CD4-positive, alpha-beta T cell treated with Interleukin-6 at 100 ng/mL for 8 hours (primary cell): Measurements from ENCODE around the gene CHST11.

Experiments
- DNase-seq: peaks from one replicate; pipeline ENCODE4 v3.0.0-alpha.2; 2020; ENCODE audit warnings: mixed read lengths, low spot score

The CHST11 gene

DNA sequence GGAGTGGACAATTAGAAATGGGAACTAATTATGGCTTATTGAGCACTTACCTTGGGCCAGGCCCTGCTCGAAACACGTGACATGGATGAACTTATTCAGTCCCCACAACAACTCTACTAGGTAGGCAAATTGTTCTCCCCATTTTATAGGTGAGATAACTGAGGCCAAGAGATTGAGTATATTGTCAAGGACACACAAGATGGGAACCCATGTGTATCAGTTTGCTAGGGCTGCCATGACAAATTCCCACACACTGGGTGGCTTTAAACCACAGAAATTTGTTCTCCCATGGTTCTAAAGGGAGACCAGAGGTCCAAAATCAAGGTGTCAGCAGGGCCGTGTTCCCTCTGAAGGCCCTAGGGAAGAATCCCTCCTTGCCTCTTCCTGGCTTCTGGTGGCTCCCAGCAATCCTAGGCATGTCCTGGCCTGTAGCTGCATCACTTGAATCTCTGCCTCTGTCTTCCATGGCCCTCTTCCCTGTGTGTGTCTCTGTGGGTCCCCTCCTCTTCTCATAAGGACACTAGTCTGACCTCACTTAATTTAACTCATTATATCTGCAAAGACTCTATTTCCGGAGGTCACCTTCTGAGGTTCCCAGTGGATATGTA is 128.8 kb downstream of the CHST11 start:
- no peak for DNase-seq

DNA sequence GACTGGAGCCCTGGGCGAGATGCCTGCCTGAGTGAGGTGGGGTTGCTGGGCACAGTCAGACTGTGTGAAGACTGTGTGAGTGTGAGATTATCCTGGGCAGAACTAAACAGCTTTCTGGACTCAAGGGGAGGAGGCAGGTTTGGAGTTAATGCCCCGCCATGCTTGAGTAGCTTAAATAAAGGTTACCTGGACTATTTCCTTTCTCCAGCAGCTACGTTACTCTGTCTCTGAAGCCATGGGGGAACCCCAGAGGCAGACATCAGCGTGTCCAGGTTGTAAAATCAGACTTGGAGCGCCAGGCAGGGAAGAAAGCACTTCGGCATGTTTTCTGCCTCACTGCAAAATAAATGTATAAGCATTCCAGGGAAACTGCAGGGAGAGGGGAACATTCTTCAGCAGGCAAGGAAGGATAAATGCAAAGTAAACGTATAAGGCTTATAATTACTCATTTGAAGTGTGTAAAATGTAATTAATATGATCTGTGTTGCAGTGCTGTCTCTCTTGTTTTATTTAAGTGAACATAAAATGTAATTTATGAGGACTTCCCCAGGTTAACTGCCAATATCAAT is 129.7 kb downstream of the CHST11 start:
- DNase-seq: no peak

DNA sequence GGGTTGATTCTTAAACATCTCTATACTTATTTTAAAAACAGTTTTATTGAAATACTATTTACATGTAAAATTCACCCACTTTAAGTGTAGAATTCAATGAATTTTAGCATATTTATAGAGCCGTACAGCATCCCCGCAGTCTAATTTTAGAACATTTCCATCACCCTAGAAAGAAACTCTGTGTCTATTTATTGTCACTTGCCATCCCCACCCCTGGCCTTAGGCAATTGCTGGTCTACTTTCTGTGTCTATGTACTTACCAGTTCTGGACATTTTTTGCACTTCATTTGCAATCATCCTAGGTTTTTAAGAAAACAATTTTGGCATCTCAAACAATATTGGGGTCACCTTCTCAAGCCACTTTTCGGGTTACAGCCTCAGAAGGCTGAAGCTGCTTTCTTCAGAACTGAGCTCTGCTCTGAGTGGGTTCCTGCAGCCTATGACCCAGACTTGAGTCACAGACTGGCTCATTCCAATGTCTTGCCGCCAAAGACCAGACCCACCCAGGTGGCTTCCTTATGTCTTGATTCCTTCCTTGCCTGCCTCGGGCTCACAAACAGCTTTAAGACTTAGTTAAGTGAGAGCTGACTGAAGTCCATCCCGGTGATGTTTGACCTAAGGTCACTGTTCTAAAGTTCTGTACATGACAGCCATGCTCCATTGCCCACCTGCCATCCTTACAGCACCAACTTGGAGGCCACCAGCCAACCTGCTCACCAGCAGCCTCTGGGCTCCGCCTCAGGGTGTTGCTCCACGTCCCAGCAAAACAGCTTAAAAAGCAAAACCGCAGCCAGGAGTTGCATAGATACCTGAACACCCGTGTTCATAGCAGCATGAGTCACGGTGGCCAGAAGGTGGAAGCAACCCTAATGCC is 131.5 kb downstream of the CHST11 start:
- DNase-seq: no peak

DNA sequence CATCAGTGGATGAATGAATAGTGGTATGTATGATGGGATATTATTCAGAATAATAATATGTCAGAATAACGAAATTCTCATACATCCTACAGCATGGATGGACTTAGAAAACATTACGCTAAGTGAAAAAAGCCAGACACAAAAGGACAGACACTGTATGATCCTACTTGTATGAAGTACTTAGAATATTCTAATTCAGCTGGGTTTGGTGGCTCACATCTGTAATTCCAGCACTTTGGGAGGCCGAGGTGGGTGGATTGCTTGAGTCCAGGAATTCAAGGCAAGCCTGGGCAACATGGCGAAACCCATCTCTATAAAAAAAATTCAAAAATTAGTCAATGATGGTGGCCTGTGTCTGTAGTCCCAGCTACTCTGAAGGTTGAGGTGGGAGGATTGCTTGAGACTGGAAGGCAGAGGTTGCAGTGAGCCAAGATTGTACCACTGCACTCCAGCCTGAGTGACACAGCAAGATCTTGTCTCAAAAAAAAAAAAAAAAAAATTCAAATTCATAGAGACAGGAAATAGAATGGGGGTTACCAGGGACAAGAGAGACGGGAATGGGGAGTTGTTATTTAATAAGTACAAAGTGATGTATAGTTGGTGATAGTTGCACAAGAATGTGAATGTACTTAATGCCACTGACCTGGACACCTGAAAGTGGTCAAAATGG is 132.3 kb downstream of the CHST11 start:
- no peak for DNase-seq

DNA sequence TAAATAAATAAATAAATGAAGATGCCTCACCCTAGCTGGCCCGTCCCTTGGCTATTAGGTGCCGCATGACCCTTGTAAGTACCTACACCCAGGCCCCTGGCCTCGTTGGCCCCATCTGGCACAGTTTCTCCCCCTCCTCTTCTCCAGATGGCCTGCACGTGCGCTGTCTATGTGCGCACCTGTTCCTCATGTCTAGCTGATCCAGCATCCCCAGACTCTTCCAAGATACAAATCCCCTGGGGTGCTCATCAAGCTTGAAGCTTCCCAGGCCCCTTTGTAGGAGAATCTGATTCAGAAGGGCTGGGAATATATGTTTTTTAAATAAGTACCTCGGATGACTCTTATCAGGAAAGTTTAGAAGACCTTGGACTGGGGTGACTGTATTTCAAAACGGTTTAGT is 133.3 kb downstream of the CHST11 start:
- no peak for DNase-seq

DNA sequence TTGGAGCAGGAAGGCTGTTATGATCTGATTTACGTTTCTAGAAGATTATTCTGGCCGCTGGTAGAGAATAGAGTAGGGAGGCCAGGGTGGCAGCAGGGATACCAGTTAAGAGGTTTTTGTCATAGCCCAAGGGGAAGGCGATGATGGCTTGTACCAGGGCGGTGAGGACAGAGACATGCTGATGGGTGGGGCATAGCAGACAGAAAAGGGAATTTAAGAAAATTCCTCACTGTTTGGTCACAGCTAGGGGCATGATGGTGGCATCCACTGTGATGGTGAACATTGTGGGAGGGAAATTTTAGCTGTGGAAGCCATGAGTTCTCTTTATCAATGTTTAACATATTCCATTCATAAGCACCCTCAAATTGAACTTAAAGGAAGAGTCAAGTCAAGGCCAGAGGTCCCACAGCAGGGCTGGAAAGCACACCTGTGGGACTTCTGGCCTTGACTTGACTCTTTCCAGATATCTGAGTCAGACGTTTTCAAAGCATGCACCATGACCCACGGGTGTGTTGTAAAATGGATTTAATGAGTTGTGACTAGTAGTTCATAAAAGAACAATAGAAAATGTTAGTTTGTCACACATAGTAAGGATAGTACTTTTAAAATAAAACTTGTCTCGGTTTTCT is 134.6 kb downstream of the CHST11 start:
- no peak for DNase-seq

DNA sequence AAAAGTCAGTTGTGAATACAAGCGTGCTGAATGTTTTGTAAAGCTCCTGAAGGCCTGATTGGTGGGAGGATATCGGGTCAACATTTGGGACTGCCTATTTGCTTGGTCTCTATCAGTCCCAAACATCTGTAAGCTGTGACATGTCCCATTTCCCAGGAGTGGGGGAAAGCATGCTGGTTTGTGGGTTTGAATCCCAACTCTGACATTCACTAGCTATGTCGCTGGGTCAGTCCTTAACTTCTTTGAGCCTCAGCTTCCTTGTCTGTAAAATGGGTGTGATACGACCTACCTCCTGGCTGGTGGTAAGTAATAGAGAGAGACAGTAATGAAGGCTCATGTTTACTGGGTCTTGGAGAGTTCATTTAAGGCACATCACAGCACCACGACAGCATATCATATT is 136.7 kb downstream of the CHST11 start:
- no peak for DNase-seq

DNA sequence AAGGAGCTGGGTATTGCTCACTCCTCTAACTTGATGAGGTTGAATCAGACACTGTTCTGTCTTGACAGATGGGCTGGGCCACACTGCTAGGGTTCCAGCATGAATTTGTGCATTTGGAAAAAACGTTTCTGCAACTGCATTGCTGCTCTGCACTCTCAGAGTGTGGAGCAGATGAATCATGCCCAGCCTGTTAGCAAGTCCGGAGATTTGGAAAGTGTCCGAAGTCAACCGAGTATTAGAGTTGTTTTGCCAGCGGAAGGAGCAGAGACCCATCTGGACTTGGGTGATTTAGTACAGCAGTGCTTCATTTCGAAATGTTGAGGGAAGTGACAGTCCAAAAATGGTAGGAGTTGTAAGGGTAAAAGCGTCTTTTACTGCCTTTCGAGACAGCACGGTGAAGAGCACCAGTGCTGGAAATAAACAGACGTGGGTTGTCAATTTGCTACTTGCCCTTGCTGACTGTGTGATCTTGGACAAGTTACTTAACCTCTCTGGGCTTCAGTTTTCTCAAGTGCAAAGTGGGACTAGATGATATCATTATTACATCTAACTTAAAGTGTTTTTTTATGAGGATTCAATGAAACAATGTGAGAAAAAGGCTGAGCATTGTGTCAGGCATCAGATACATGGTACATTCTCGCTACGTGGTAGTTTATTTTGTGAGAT is 139.5 kb downstream of the CHST11 start:
- DNase-seq: no peak

DNA sequence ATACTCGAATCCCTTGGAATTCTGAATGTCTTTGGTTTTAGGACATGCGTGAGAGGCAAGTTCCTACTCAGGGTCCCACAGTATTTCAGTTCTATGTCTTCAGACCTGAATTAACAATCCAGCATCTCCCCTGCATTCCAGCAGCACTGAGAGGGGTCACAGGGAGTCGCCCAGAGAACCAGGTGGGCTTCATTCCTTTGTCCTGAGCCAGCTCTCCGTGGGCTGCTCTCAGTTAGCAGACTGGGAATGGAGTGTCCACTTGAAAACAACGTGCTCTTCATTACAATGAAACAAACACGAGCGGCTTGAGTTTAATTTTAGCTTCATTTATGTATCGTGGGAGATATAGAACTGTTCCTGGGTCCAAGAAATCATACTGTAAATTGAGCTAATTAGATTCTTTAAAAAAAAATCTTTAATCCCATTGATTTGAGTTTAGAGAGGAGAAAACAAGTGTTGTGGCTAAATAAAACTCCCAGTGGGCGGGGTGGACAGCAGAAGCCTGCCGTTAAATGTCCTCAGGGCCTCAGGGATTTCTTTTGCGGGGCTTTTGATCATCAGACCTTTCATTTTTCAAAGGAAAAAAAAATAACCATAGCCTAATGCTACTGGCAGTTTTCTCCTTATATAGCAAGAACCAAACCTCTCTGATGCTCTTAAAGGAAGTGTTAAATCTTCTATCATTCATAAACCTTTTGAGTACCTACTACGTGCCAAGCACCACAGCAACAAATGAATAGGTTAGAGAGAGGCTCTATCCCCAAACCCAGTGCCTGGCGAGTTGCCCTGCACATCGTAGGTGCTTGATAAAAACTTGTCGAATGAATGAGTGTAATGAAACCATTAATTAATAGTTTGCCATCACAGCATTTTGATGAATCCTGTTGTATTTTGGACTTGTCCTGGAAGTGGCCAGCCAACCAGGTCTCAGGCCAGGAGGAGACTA is 140.4 kb downstream of the CHST11 start:
- DNase-seq: no peak

DNA sequence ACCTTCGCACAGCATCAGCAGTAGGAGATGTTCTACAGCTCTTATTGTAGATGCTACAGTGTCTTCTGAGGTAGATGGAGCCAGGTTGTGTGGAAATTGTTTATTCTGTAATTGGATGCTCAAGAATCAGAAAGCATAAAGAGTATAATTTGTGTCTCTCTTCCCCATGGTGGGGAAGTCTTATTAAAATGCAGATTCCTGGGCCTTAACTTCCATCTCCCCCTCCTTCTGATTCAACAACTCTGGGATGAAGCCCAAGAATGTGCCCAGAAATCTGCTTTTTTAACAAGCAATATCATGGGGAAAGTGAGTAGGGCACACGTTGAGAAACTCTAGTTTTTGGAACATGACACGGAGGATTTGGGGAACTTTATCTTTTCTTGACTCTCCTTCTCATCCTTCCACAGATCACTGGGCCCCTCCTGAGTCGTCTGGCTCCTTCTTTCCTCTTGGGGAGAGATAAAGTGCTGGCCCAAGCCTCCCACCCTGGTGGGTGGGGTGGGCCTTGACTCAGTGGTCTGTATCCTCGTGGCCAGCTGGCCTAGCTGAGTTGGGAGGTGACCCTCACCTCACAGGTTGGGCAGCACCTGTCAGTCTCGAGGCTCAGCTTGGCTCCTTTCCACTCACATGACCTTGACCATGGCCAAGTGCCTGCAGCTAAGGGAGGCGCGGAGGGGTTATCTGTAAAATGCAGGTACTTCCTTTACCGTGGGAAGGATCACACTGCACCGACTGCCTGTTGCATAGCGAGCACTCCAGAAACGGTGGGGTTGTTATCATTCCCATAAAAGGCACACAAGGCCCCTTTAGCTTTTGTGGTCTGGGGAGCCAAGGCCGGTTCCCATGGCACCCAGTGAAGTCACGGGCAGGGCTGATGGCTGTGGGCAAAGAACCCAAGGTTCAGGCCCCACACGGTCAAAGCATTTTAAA is 141.9 kb downstream of the CHST11 start:
- no peak for DNase-seq

DNA sequence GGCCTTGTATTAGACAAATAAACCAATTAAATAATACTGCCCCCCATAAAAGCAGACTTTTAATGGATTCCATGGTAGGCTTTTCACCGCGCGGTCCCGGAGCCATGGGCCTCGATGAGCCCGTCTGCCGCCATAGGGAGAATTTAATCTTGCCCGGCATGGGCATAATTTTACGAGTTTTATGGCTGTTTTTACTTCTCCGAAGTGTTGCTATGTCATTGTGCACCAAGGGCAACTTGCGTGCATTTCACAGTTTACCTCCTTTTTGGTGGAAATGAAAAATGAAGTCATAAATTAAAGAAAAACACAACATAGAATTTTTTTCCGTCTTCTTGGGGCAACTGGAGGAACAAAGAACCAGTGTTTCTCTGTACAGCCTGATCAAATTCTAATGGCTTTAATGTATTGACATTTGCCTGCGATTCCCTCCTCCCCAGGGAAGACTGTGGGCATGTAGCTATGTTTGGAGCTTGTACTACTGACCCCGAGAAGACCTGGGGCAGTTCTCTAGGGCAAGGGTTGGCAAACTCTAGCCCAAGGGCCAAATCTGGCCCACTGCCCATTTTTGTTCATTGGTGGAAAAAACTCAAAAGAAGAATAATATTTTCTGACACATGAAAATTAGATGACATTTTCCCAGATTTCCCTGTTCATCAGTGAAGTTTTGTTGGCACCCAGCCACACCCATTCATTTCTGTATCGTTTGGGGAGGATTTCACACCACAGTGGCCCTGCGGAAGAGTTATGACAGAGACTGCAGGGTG is 142.7 kb downstream of the CHST11 start:
- no peak for DNase-seq

DNA sequence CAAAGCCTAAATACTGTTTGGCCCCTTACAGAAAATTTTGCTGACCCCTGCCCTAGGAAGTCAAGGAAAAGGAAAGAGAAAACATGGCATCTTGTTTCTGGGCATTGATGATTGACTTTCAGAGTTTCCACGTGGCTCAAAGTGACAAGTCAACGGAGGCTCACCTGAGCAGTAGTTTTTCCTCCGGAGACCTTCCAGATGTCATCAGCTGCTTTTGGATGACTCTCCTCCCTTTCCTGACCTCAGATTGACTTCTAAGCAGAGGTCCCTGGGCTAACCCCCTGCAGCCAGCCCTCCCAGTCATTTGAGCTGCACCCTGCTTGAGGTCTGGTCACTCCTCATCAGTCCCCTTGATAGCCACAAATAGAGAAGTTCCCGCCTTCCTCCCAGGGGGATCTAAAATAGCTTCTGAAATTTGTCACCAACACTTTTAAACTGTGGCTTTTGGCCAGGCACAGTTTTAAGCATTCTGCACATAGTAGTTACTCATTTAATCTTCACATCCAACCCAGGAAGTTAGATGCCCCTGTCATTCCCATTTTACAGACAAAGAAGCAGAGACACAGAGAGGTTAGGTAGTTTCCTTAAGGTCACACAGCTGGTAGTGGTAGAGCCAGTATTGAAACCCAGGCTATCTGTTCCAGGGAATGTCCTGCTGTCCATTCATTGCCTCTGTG is 143.4 kb downstream of the CHST11 start:
- no peak for DNase-seq

DNA sequence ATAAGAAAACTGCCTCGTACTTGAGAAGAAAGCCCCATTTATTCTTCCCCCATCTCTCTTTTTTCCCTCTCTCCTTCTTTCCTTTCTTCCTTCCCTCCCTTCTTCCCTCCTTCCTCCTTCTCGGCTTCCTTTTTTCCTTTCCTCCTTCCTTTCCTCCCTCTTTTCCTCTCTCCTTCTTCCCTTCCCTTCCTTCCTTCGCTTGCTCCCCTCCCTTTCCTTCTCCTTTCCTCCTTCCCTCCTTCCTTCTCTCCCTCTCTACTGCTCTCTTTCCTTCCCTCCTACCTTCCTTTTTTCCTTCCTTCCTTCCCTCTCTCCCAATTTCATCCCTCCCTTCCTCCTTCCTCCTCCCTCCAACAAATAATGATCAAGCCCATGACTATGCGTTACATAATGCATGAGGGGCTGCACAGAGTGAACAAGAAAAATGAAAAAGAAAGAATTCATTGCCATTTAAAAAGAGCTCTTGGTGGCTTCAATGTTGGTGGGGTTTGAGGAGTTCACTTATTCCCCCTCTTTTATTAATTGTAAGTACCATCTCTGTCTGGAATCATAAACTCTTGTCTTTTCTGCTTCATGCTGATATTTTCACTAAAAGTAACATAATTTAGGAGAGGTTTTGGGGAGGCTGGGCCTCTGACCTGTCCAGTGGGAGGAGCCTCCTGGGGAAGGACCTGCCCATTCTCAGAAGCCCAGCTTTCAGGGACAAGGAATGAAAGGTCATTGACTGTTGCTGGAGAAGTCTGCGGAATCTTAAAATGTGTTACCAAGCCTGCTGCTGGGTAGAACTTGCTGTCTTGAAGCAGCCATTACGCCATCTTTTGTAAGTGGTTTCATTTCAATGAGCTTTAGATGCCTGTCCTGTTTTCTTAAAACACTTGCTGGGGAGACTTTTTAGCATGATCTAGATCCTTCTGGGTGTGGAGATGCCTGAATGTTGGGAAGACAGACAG is 144.3 kb downstream of the CHST11 start:
- no peak for DNase-seq

DNA sequence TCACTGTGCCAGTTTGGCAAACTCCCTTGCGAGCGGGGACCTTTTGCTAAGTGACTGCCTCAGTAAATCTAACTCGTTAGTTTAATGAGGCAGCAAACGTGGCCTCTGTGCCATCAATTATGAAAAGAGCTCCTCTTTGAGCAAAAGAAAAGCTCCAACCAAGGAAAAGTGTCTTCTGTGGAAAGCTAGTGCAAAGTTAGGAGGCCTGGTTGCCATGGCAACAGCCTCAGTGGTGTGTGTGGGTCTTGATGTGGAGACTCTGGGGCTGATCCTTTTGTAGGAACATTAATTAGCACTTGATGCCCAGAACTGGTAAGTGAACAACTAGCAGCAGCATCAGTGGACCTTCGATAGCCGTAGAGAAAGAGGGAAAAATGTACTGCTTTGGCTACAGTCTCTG is 145.7 kb downstream of the CHST11 start:
- no peak for DNase-seq

DNA sequence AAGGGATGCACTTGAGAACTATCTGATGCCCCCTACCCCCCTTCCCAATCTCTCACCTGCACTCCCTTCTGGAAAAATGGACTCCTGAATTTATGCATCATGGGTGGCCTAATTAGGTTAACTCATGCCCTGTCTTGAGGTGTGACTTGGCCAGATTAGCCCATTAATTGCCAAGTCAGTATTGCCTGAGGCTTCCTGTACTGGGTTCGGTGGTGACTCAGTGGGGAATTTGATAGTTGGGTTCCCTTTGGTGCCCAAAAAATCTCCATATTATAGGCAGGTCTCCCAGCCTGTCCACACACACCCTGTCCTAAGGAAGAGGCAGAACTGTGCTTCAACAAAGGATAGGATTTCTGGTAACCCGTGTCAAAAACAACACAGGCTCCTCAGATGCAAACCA is 146.1 kb downstream of the CHST11 start:
- no peak for DNase-seq

DNA sequence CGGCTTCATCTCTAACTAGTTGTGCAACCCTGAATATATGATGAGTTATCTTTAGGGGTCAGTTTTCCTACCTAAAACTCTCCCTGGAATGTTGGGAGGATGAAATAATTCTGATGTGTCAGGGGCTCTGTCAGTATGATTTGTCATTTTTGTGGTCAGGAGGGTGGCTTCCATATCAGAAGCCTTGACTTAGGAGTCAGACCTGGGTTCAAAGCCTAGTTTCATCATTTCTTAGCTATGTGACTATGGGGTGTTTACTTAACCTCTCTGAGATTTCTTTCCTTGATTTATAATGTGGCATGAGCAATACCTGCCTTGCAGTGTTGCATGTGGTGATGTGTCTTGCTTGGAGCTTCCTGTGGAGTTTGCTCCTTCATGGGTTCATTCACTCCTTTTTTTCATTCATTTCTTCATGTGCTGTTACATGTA is 146.8 kb downstream of the CHST11 start:
- DNase-seq: no peak
